Measurements from ENCODE around the gene GDF7. TPM values are rescaled to one million over a fixed set of nuclear protein-coding genes. Genes with fewer than 3 reads are reported as not detected.

GDF7 gene
- total and polyA plus RNA-seq, 2 of the 8 experiments (the other 6 are each of a cell fraction or from before 2014, with no cell fraction given), result 0.04 to 0.06 TPM

GRCh38 chr2:20629181-20629580 is 37.8 kb upstream of the GDF7 start (continued):
- no peak for TF ChIP-seq JUND (IDR thresholded peaks at IDR 0.05; ENCODE audit: low read length)
- TF ChIP-seq PHF8 (conservative IDR thresholded peaks at IDR 0.05; ENCODE audit: low read depth, low read length), result no peak

Data from H1 (cell line).